HG02970 (cell line): ENCODE data around the gene PUM2.

Experiments
- ATAC-seq: cut with Tn5 transposase; IDR thresholded peaks from one replicate; pipeline ENCODE4 v1.9.1; 2021; ENCODE audit warnings: mild to moderate bottlenecking, moderate library complexity, moderate number of reproducible peaks; ENCODE audit not compliant: unreplicated experiment, low FRiP score

PUM2 gene

GRCh38 chr2:20348542-20348941, 2.1 kb downstream of the PUM2 start:
- ATAC-seq: no peak

GRCh38 chr2:20346565-20347381, 3.9 kb downstream of the PUM2 start:
- ATAC-seq: no peak

- ATAC-seq: no peak
Observed at GRCh38 chr2:20343128-20343527, 7.5 kb downstream of the PUM2 start.

- ATAC-seq: no peak
Observed at GRCh38 chr2:20339012-20339411, 11.6 kb downstream of the PUM2 start.

GRCh38 chr2:20334605-20335203, 15.9 kb downstream of the PUM2 start:
- ATAC-seq: no peak

- ATAC-seq: no peak
Observed at GRCh38 chr2:20333738-20334137, 16.9 kb downstream of the PUM2 start.

GRCh38 chr2:20330192-20330591, 20.5 kb downstream of the PUM2 start:
- no peak for ATAC-seq

- ATAC-seq: no peak
Observed at GRCh38 chr2:20327370-20327769, 23.3 kb downstream of the PUM2 start.

- no peak for ATAC-seq
Observed at GRCh38 chr2:20326163-20326780, 24.4 kb downstream of the PUM2 start.

GRCh38 chr2:20322527-20323300, 27.9 kb downstream of the PUM2 start:
- ATAC-seq: no peak

- no peak for ATAC-seq
Observed at GRCh38 chr2:20317690-20318089, 33.0 kb downstream of the PUM2 start.

GRCh38 chr2:20317197-20317596, 33.4 kb downstream of the PUM2 start:
- ATAC-seq: no peak

GRCh38 chr2:20314562-20315501, 35.8 kb downstream of the PUM2 start:
- ATAC-seq: no peak

- ATAC-seq: no peak
Observed at GRCh38 chr2:20313659-20314058, 37.0 kb downstream of the PUM2 start.

- no peak for ATAC-seq
Observed at GRCh38 chr2:20309001-20309400, 41.6 kb downstream of the PUM2 start.

GRCh38 chr2:20307311-20307710, 43.3 kb downstream of the PUM2 start:
- no peak for ATAC-seq

- no peak for ATAC-seq
Observed at GRCh38 chr2:20304411-20304810, 46.2 kb downstream of the PUM2 start.

GRCh38 chr2:20303966-20304365, 46.7 kb downstream of the PUM2 start:
- no peak for ATAC-seq

- ATAC-seq: no peak
Observed at GRCh38 chr2:20302019-20302418, 48.6 kb downstream of the PUM2 start.

- no peak for ATAC-seq
Observed at GRCh38 chr2:20300656-20301055, 50.0 kb downstream of the PUM2 start.
